GM23338 (cell line): ENCODE measurements around the gene KBTBD6. TPM values are rescaled to one million over a fixed set of nuclear protein-coding genes. Genes with fewer than 3 reads are reported as not detected.

ENCODE experiments used
- ETS1 ChIP-seq: IDR thresholded peaks from 2 replicates; pipeline ENCODE4 v1.6.1; 2016; ENCODE audit warnings: antibody characterized with exemption
- EZH2 ChIP-seq: fragments of 200-600 bp; sonication (generic); IDR thresholded peaks from one replicate; pipeline ENCODE4 v1.8.0; 2017; ENCODE audit warnings: antibody characterized with exemption, mild to moderate bottlenecking, low read depth; ENCODE audit not compliant: unreplicated experiment
- NANOG ChIP-seq: IDR thresholded peaks from 2 replicates; pipeline ENCODE4 v1.6.1; 2016; ENCODE audit warnings: antibody characterized with exemption, borderline replicate concordance
- POLR2AphosphoS5 ChIP-seq: IDR thresholded peaks from 2 replicates; pipeline ENCODE4 v1.6.1; 2016; ENCODE audit warnings: antibody characterized with exemption, low read depth
- REST ChIP-seq: IDR thresholded peaks from one replicate; pipeline ENCODE4 v1.6.1; 2018; ENCODE audit warnings: antibody characterized with exemption; ENCODE audit not compliant: unreplicated experiment
- STAT1 ChIP-seq: IDR thresholded peaks from one replicate; pipeline ENCODE4 v1.6.1; 2016; ENCODE audit warnings: antibody characterized with exemption; ENCODE audit not compliant: unreplicated experiment
- ZNF331 ChIP-seq: fragments of 250-450 bp; sonication (Bioruptor Pico); IDR thresholded peaks from 2 replicates; pipeline ENCODE4 v1.5.0; 2020; ENCODE audit warnings: low read depth, mild to moderate bottlenecking, moderate library complexity
- ZNF462 ChIP-seq: fragments of 250-450 bp; sonication (Bioruptor Pico); IDR thresholded peaks from 2 replicates; pipeline ENCODE4 v1.5.0; 2020; ENCODE audit warnings: mild to moderate bottlenecking, moderate library complexity
- polyA plus RNA-seq: library from polyadenylated mRNA; unstranded; fragments of >200 nt; fragmentation: Nextera tagmentation; extraction: Ambion mirVana; gene quantifications from 2 replicates; pipeline ENCODE4 v1.2.1, GENCODE V29; 2016
- total RNA-seq: library from RNA; depleted of rRNA; stranded (reverse); fragments of >200 nt; shearing (Covaris generic); gene quantifications from 2 replicates; pipeline ENCODE4 v1.2.3, GENCODE V29; 2014

KBTBD6 gene
- total and polyA plus RNA-seq, 2 experiments from 2014 or later: 5.7 to 13.5 TPM

- TF ChIP-seq ZNF462 (CRISPR knock-in tag) (no peak), POLR2AphosphoS5 (no peak), ETS1 (no peak), EZH2 (no peak), ZNF331 (CRISPR knock-in tag) (no peak), REST (no peak), STAT1 (no peak), NANOG (no peak)
These were observed 12.0 kb upstream of the KBTBD6 start (continued) for GRCh38 chr13:41144576-41144975.
